Panc1 (cell line): ENCODE measurements around the gene WASHC3. TPM values are rescaled to one million over a fixed set of nuclear protein-coding genes. Genes with fewer than 3 reads are reported as not detected.

Experiments
- ATAC-seq: fragments of 200-7000 bp; cut with Tn5 transposase; 2 replicates; pipeline ENCODE4 v1.9.1; 2020; ENCODE audit warnings: mild to moderate bottlenecking, moderate library complexity
- BruUV-seq: library from RNA; stranded (reverse); fragments of 400-500 nt; replicated peaks from 2 replicates; lab custom pipeline; 2021; lab: Mats Ljungman, UMichigan
- CTCF ChIA-PET: fragments of 300-600 bp; sonication (Branson Sonifier 250); formaldehyde crosslinking; loops from one replicate; lab custom pipeline; 2022; ENCODE audit warnings: antibody characterized with exemption; lab: Charles Lee
- POLR2A ChIA-PET: fragments of 300-600 bp; sonication (Branson Sonifier 250); formaldehyde crosslinking; loops from one replicate; lab custom pipeline; 2022; ENCODE audit warnings: antibody characterized with exemption; lab: Charles Lee
- DNase-seq: peaks from one replicate; pipeline ENCODE4 v3.0.0-alpha.2; 2010; ENCODE audit warnings: low read depth, low spot score
- H3K27ac ChIP-seq: 2 replicates; pipeline ENCODE4 v1.5.1; 2011; ENCODE audit warnings: mild to moderate bottlenecking, low read length, inconsistent platforms
- H3K27me3 ChIP-seq: fragments of 200-500 bp; sonication (Bioruptor generic); 2 replicates; pipeline ENCODE4 v1.6.0; 2014; ENCODE audit warnings: low read length, inconsistent platforms; ENCODE audit not compliant: control insufficient read depth, insufficient read depth
- H3K36me3 ChIP-seq: fragments of 200-500 bp; sonication (Bioruptor generic); 2 replicates; pipeline ENCODE4 v1.5.1; 2014; ENCODE audit warnings: inconsistent platforms, mild to moderate bottlenecking, low read length, moderate library complexity; ENCODE audit not compliant: control insufficient read depth, insufficient read depth
- H3K4me1 ChIP-seq: 2 replicates; pipeline ENCODE4 v1.5.1; 2011; ENCODE audit warnings: inconsistent platforms, mild to moderate bottlenecking, low read length, moderate library complexity; ENCODE audit not compliant: control insufficient read depth, insufficient read depth
- H3K4me3 ChIP-seq, 2 experiments: 2 replicates each; pipeline ENCODE4 v1.5.1; 2011 to 2012; ENCODE audit warnings: low read depth in 2 of 2, low read length in 2 of 2, mild to moderate bottlenecking in 2 of 2, inconsistent platforms in 1 of 2, moderate library complexity in 1 of 2
- H3K9me3 ChIP-seq: fragments of 200-500 bp; sonication (Bioruptor generic); 2 replicates; pipeline ENCODE4 v1.5.1; 2014; ENCODE audit warnings: low read depth, mild to moderate bottlenecking, inconsistent platforms, low read length, moderate library complexity; ENCODE audit not compliant: control insufficient read depth, insufficient read depth
- POLR2AphosphoS5 ChIP-seq: IDR thresholded peaks from 2 replicates; pipeline ENCODE4 v1.6.1; 2012; ENCODE audit warnings: mild to moderate bottlenecking, low read depth, low read length, moderate library complexity
- SIN3A ChIP-seq: IDR thresholded peaks from 2 replicates; pipeline ENCODE4 v1.6.1; 2012; ENCODE audit warnings: low read depth, mild to moderate bottlenecking, low read length, moderate library complexity, borderline replicate concordance; ENCODE audit not compliant: insufficient read depth
- TCF7L2 ChIP-seq: IDR thresholded peaks from 2 replicates; pipeline ENCODE4 v1.6.1; 2011; ENCODE audit warnings: mild to moderate bottlenecking, low read depth, low read length, inconsistent platforms
- in situ Hi-C: cut with HindIII; loops from 2 replicates; pipeline ENCODE4 v1.10.0; 2016; ENCODE audit warnings: low sequenced_read_pairs, low pct_unique_long_range_greater_than_20kb
- intact Hi-C: fragments of 100-400 bp; cut with micrococcal nuclease; formaldehyde crosslinking; loops from one replicate; pipeline ENCODE4 v1.10.0; 2022; ENCODE audit not compliant: unreplicated experiment
- total RNA-seq: library from RNA; stranded (reverse); gene quantifications from one replicate; pipeline ENCODE4 v1.2.1, GENCODE V29; 2021; ENCODE audit not compliant: unreplicated experiment
- TF ChIP-seq, protein P1 (sequence below): fragments of 450-650 bp; IDR thresholded peaks from 2 replicates; pipeline ENCODE4 v1.5.1; 2017; ENCODE audit warnings: mild to moderate bottlenecking
- TF ChIP-seq, protein P2 (sequence below), 2 experiments: IDR thresholded peaks; 2 replicates each; pipeline ENCODE4 v1.6.1; 2011 to 2012; ENCODE audit warnings: low read depth in 2 of 2, control low read depth in 1 of 2, low read length in 1 of 2, mild to moderate bottlenecking in 1 of 2, moderate library complexity in 1 of 2; ENCODE audit not compliant: insufficient read depth in 1 of 2

The WASHC3 gene
- total RNA-seq, 1 experiment from 2014 or later, result 21.5 TPM

DNA sequence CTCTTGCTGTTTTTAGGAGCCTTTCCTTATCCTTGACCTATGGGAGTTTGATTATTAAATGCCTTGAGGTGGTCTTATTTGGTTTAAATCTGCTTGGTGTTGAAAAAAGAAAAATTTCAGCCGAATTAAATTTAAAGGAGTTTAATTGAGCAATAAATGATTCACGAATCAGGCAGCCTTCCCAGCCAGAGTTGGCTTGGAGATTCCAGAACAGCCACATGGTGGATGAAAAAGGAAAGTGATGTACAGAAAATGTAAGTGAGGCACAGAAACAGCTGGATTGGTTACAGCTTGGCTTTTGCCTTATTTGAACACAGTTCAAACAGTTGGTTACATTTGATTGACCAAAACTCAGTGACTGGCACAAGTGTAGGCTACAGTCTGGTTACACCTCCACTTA lies 69.7 kb downstream of the WASHC3 start:
- H3K4me3 ChIP-seq, result no peak overlapping the region
- H3K9me3 ChIP-seq, result no peaks in the 10 kb centered on the region
- H3K4me1 ChIP-seq, result no peaks in the 10 kb centered on the region
- no peaks in the 10 kb centered on the region for H3K36me3 ChIP-seq
- DNase-seq (no peak), ATAC-seq (no peak)
- no peak overlapping the region for H3K27ac ChIP-seq
- in situ Hi-C loops, result no loop called here
- CTCF ChIA-PET, result no interaction called here
- POLR2A ChIA-PET, result no interaction called here
- H3K27me3 ChIP-seq, result no peaks in the 10 kb centered on the region; the same call in 1 of the 2 replicates
- intact Hi-C loops, result no loop called here
- BruUV-seq, result no TSS peak
- TF ChIP-seq TCF7L2 (no peak), SIN3A (no peak), POLR2AphosphoS5 (no peak)
- TF ChIP-seq, protein P1, sequence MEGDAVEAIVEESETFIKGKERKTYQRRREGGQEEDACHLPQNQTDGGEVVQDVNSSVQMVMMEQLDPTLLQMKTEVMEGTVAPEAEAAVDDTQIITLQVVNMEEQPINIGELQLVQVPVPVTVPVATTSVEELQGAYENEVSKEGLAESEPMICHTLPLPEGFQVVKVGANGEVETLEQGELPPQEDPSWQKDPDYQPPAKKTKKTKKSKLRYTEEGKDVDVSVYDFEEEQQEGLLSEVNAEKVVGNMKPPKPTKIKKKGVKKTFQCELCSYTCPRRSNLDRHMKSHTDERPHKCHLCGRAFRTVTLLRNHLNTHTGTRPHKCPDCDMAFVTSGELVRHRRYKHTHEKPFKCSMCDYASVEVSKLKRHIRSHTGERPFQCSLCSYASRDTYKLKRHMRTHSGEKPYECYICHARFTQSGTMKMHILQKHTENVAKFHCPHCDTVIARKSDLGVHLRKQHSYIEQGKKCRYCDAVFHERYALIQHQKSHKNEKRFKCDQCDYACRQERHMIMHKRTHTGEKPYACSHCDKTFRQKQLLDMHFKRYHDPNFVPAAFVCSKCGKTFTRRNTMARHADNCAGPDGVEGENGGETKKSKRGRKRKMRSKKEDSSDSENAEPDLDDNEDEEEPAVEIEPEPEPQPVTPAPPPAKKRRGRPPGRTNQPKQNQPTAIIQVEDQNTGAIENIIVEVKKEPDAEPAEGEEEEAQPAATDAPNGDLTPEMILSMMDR, result no peak
- TF ChIP-seq, protein P2, sequence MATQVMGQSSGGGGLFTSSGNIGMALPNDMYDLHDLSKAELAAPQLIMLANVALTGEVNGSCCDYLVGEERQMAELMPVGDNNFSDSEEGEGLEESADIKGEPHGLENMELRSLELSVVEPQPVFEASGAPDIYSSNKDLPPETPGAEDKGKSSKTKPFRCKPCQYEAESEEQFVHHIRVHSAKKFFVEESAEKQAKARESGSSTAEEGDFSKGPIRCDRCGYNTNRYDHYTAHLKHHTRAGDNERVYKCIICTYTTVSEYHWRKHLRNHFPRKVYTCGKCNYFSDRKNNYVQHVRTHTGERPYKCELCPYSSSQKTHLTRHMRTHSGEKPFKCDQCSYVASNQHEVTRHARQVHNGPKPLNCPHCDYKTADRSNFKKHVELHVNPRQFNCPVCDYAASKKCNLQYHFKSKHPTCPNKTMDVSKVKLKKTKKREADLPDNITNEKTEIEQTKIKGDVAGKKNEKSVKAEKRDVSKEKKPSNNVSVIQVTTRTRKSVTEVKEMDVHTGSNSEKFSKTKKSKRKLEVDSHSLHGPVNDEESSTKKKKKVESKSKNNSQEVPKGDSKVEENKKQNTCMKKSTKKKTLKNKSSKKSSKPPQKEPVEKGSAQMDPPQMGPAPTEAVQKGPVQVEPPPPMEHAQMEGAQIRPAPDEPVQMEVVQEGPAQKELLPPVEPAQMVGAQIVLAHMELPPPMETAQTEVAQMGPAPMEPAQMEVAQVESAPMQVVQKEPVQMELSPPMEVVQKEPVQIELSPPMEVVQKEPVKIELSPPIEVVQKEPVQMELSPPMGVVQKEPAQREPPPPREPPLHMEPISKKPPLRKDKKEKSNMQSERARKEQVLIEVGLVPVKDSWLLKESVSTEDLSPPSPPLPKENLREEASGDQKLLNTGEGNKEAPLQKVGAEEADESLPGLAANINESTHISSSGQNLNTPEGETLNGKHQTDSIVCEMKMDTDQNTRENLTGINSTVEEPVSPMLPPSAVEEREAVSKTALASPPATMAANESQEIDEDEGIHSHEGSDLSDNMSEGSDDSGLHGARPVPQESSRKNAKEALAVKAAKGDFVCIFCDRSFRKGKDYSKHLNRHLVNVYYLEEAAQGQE (IDR thresholded peaks at IDR 0.05; ENCODE audit: insufficient read depth in 1 of 2, low read depth in 2 of 2, low read length in 1 of 2), result no peak

DNA sequence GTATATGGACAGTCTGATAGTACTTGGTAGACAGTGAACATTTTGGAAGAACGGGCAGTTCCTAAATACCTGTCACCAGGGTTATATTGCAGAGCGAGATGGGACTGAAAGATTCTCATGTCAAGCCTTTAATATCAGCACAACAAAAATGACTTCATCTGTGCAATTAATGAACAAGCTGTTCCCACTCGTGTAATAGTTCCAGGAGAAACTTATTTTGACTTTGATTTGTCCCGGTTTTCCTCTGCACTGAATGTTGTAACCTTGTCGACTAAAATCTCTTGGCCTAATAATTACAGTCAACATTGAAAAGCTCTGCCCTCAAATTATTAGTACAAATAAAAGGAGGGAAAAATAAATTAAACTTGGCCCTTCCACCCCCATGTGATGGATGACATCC lies 79.5 kb downstream of the WASHC3 start:
- BruUV-seq, result no TSS peak
- ChIA-PET POLR2A (interaction anchor here (0.7 kb wide), 1 partner anchor 77 kb away, joined by 3 read pairs; no protein-coding TSS in a partner anchor), CTCF (no interaction called here)
- TF ChIP-seq, protein P1, result no peak
- TF ChIP-seq POLR2AphosphoS5 (no peak), SIN3A (no peak), TCF7L2 (no peak)
- TF ChIP-seq, protein P2 (IDR thresholded peaks at IDR 0.05; ENCODE audit: insufficient read depth in 1 of 2, low read depth in 2 of 2, low read length in 1 of 2), result no peak
- no peak overlapping the region for H3K4me3 ChIP-seq
- no peaks in the 10 kb centered on the region for H3K4me1 ChIP-seq
- intact Hi-C loops, result no loop called here
- H3K27me3 ChIP-seq, result no peaks in the 10 kb centered on the region; the same call in 1 of the 2 replicates
- no peak for DNase-seq
- H3K36me3 ChIP-seq, result no peaks in the 10 kb centered on the region
- in situ Hi-C loops, result no loop called here
- H3K9me3 ChIP-seq, result no peaks in the 10 kb centered on the region
- no peak for ATAC-seq
- no peak overlapping the region for H3K27ac ChIP-seq
